BLaER1 treated with 17β-estradiol and CSF1 and Interleukin-3, amounts not matched to agents 10 nM and 100 nM (cell line): ENCODE results near the gene ETFA.

Source experiments
- H3K27ac ChIP-seq, 11 experiments: shearing (Covaris generic); formaldehyde crosslinking; 2 replicates each; pipeline ENCODE4 v1.8.1; 2022
- H3K27me3 ChIP-seq, 11 experiments: shearing (Covaris generic); formaldehyde crosslinking; 2 replicates each; pipeline ENCODE4 v1.8.1; 2022
- H3K36me3 ChIP-seq, 11 experiments: shearing (Covaris generic); formaldehyde crosslinking; 2 replicates each; pipeline ENCODE4 v1.8.1; 2022
- H3K4me1 ChIP-seq, 10 experiments: shearing (Covaris generic); formaldehyde crosslinking; 2 replicates each; pipeline ENCODE4 v1.8.1; 2022
- H3K4me2 ChIP-seq, 11 experiments: shearing (Covaris generic); formaldehyde crosslinking; 2 replicates each; pipeline ENCODE4 v1.8.1; 2022
- H3K4me3 ChIP-seq, 10 experiments: shearing (Covaris generic); formaldehyde crosslinking; 2 replicates each; pipeline ENCODE4 v1.8.1; 2022
- H3K9ac ChIP-seq, 11 experiments: shearing (Covaris generic); formaldehyde crosslinking; 2 replicates each; pipeline ENCODE4 v1.8.1; 2022
- H3K9me3 ChIP-seq, 11 experiments: shearing (Covaris generic); formaldehyde crosslinking; replicated peaks in 1 of 11; 2 replicates each; pipeline ENCODE4 v1.8.1; 2022
- H4K20me1 ChIP-seq, 11 experiments: shearing (Covaris generic); formaldehyde crosslinking; 2 replicates each; pipeline ENCODE4 v1.8.1; 2022
- Cebpa-rat ChIP-seq, 11 experiments: shearing (Covaris generic); IDR thresholded peaks; 2 replicates each; pipeline ENCODE4 v1.8.1; 2022

The ETFA gene

GRCh38 chr15:76342382-76343201 lies 31.3 kb upstream of the ETFA start:
- Histone ChIP-seq H3K9ac (no peak overlapping the region), H4K20me1 (peaks cover 0 to 79% (median 57%) of the 10 kb centered on the region in 11 experiments; a peak in 20 of 22 replicates), H3K36me3 (peaks cover 0 to 16% (median 14%) of the 10 kb centered on the region in 11 experiments; a peak in 16 of 22 replicates), H3K27ac (no peak overlapping the region), H3K27me3 (peaks cover 100% of the 10 kb centered on the region in 11 experiments), H3K9me3 (peaks cover 29 to 50% (median 43%) of the 10 kb centered on the region in 11 experiments), H3K4me2 (no peak overlapping the region), H3K4me3 (peak overlapping the region in 3 of 10 experiments; percentile 18 to 56 (median 33); a peak in 2 of 20 replicates), H3K4me1 (peaks cover 23 to 43% (median 32%) of the 10 kb centered on the region in 10 experiments)
- TF ChIP-seq Cebpa-rat (IDR thresholded peaks at IDR 0.05): no peak

- Histone ChIP-seq H3K27me3 (peaks cover 100% of the 10 kb centered on the region in 11 experiments), H3K4me2 (peak overlapping the region; percentile 71 to 98 (median 82); a peak in 16 of 22 replicates)
These were observed 30.8 kb upstream of the ETFA start for GRCh38 chr15:76342058-76342381.

GRCh38 chr15:76341366-76342057 lies 30.2 kb upstream of the ETFA start:
- H3K4me3 ChIP-seq: peak overlapping the region; percentile 38 to 58 (median 48)

More at GRCh38 chr15:76342058-76342381, 30.8 kb upstream of the ETFA start:
- Histone ChIP-seq H3K4me3 (peak overlapping the region in 8 of 10 experiments; percentile 38 to 58 (median 48); a peak in 9 of 20 replicates), H3K9ac (no peak overlapping the region), H3K9me3 (peaks cover 23 to 46% (median 37%) of the 10 kb centered on the region in 11 experiments), H3K27ac (no peak overlapping the region), H3K4me1 (peaks cover 23 to 48% (median 32%) of the 10 kb centered on the region in 10 experiments), H3K36me3 (peaks cover 0 to 11% (median 8%) of the 10 kb centered on the region in 11 experiments; a peak in 15 of 22 replicates), H4K20me1 (peaks cover 0 to 83% (median 63%) of the 10 kb centered on the region in 11 experiments; a peak in 20 of 22 replicates)
- no peak for TF ChIP-seq Cebpa-rat (IDR thresholded peaks at IDR 0.05)

GRCh38 chr15:76340803-76341365 lies 29.6 kb upstream of the ETFA start:
- Histone ChIP-seq H3K4me1 (peaks cover 23 to 58% (median 40%) of the 10 kb centered on the region in 10 experiments), H3K27ac (no peak overlapping the region), H3K4me3 (peak overlapping the region; percentile 22 to 58 (median 48); a peak in 18 of 20 replicates), H3K36me3 (no peaks in the 10 kb centered on the region), H3K4me2 (peak overlapping the region; percentile 71 to 98 (median 82)), H3K9ac (no peak overlapping the region; a peak in 1 of 22 replicates), H4K20me1 (peaks cover 0 to 79% (median 63%) of the 10 kb centered on the region in 11 experiments; a peak in 20 of 22 replicates), H3K9me3 (peaks cover 13 to 35% (median 26%) of the 10 kb centered on the region in 11 experiments), H3K27me3 (peaks cover 100% of the 10 kb centered on the region in 11 experiments)
- TF ChIP-seq Cebpa-rat (IDR thresholded peaks at IDR 0.05): no peak

More at GRCh38 chr15:76341366-76342057, 30.2 kb upstream of the ETFA start:
- Histone ChIP-seq H3K27ac (no peak overlapping the region), H3K9me3 (peaks cover 18 to 41% (median 32%) of the 10 kb centered on the region in 11 experiments), H3K9ac (no peak overlapping the region), H3K36me3 (peaks cover 0 to 6% (median 4%) of the 10 kb centered on the region in 11 experiments; a peak in 7 of 22 replicates), H3K4me1 (peaks cover 23 to 53% (median 34%) of the 10 kb centered on the region in 10 experiments), H4K20me1 (peaks cover 0 to 80% (median 63%) of the 10 kb centered on the region in 11 experiments; a peak in 20 of 22 replicates), H3K27me3 (peaks cover 100% of the 10 kb centered on the region in 11 experiments), H3K4me2 (peak overlapping the region; percentile 71 to 98 (median 82))
- TF ChIP-seq Cebpa-rat (IDR thresholded peaks at IDR 0.05): no peak

- peaks cover 13 to 30% (median 21%) of the 10 kb centered on the region in 11 experiments for H3K9me3 ChIP-seq
- H3K27ac ChIP-seq: no peak overlapping the region
- H3K4me3 ChIP-seq: peak overlapping the region; percentile 22 to 58 (median 48); a peak in 18 of 20 replicates
- H3K4me1 ChIP-seq: peaks cover 23 to 64% (median 45%) of the 10 kb centered on the region in 10 experiments
- peaks cover 96 to 100% (median 100%) of the 10 kb centered on the region in 11 experiments for H3K27me3 ChIP-seq
- H4K20me1 ChIP-seq: peaks cover 0 to 75% (median 62%) of the 10 kb centered on the region in 11 experiments; a peak in 20 of 22 replicates
- H3K9ac ChIP-seq: peak overlapping the region in 1 of 11 experiments; percentile 41; a peak in 2 of 22 replicates
- H3K4me2 ChIP-seq: peak overlapping the region; percentile 71 to 98 (median 82)
- no peak for TF ChIP-seq Cebpa-rat (IDR thresholded peaks at IDR 0.05)
- H3K36me3 ChIP-seq: no peaks in the 10 kb centered on the region
These were observed 29.0 kb upstream of the ETFA start for GRCh38 chr15:76340198-76340802.

GRCh38 chr15:76339305-76340197 lies 28.3 kb upstream of the ETFA start:
- H3K4me1 ChIP-seq: peaks cover 23 to 66% (median 46%) of the 10 kb centered on the region in 10 experiments
- H3K4me2 ChIP-seq: peak overlapping the region; percentile 71 to 98 (median 82)
- peaks cover 92 to 100% (median 100%) of the 10 kb centered on the region in 11 experiments for H3K27me3 ChIP-seq
- no peak overlapping the region for H3K27ac ChIP-seq
- peaks cover 13 to 34% (median 22%) of the 10 kb centered on the region in 11 experiments for H3K9me3 ChIP-seq
- peak overlapping the region in 2 of 11 experiments; percentile 6 to 41; a peak in 2 of 22 replicates for H3K9ac ChIP-seq
- H3K36me3 ChIP-seq: no peaks in the 10 kb centered on the region
- H4K20me1 ChIP-seq: peaks cover 0 to 73% (median 57%) of the 10 kb centered on the region in 11 experiments; a peak in 20 of 22 replicates
- TF ChIP-seq Cebpa-rat (IDR thresholded peaks at IDR 0.05): no peak
- peak overlapping the region in 9 of 10 experiments; percentile 22 to 58 (median 47); a peak in 15 of 20 replicates for H3K4me3 ChIP-seq
